T-helper 17 cell (primary cell): ENCODE results near the gene FAM210A. TPM values are rescaled to one million over a fixed set of nuclear protein-coding genes. Genes with fewer than 3 reads are reported as not detected.

Source experiments
- ATAC-seq: fragments of 150-1000 bp; cut with Tn5 transposase; 2 replicates; pipeline ENCODE4 v1.10.0; 2021; ENCODE audit warnings: mild to moderate bottlenecking, moderate library complexity
- DNase-seq, 3 donors: peaks; one replicate each; pipeline versions ENCODE4 v3.0.0 to v3.0.0-alpha.2; 2020 to 2021
- H3K9me3 ChIP-seq: one replicate; pipeline ENCODE4 v1.7.0; 2013; ENCODE audit warnings: low read length, mild to moderate bottlenecking; ENCODE audit not compliant: control insufficient read depth, poor library complexity, severe bottlenecking
- H3K27ac Mint-ChIP-seq: one replicate; pipeline ENCODE4 v1.8.0; 2022; ENCODE audit warnings: mild to moderate bottlenecking, moderate library complexity, mixed read lengths
- H3K27me3 Mint-ChIP-seq: one replicate; pipeline ENCODE4 v1.8.0; 2022; ENCODE audit warnings: mixed read lengths
- H3K36me3 Mint-ChIP-seq: one replicate; pipeline ENCODE4 v1.8.0; 2022; ENCODE audit warnings: low read depth, mixed read lengths
- H3K4me1 Mint-ChIP-seq: one replicate; pipeline ENCODE4 v1.8.0; 2022; ENCODE audit warnings: mild to moderate bottlenecking, mixed read lengths
- H3K4me3 Mint-ChIP-seq: one replicate; pipeline ENCODE4 v1.8.0; 2022; ENCODE audit warnings: mild to moderate bottlenecking, moderate library complexity, mixed read lengths
- total RNA-seq, 4 donors: library from RNA in 2 of 4; stranded (reverse) in 2 of 4; gene quantifications; one replicate each; pipeline ENCODE4 v1.2.3 and lab custom pipeline; 2022 to 2026

Gene FAM210A
- total RNA-seq, 2 donors from 2014 or later: 5.4 to 7.1 TPM

DNA sequence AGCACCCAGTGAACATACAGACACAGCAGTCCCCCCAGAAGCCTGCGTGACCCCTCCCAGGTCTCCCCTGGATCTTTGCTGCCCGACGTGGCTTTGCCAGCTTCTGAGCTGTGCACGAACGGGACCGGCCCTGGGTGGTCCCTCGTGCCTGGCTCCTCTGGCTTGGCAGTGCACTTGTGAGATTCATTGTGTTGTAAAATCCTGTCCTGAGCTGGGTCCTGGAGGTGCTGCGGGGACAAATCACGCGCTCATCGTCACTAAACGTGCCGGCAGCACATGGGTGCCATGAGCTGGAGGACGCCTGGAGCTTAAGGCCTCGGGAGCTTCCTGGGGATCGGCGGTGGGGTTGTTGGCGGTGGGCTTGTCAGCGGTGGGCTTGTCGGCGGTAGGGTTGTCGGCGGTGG lies 104.9 kb downstream of the FAM210A start:
- Mint-ChIP-seq H3K27me3 (no peaks in the 10 kb centered on the region), H3K36me3 (no peaks in the 10 kb centered on the region), H3K4me3 (no peak overlapping the region), H3K27ac (no peak overlapping the region), H3K4me1 (peaks cover 4% of the 10 kb centered on the region)
- no peak for DNase-seq
- no peak for ATAC-seq
- H3K9me3 ChIP-seq: no peaks in the 10 kb centered on the region

- H3K27me3 Mint-ChIP-seq: no peaks in the 10 kb centered on the region
- H3K4me1 Mint-ChIP-seq: peaks cover 9% of the 10 kb centered on the region
- no peak overlapping the region for H3K4me3 Mint-ChIP-seq
- H3K36me3 Mint-ChIP-seq: no peaks in the 10 kb centered on the region
- ATAC-seq (no peak), DNase-seq (no peak)
- H3K27ac Mint-ChIP-seq: no peak overlapping the region
- no peaks in the 10 kb centered on the region for H3K9me3 ChIP-seq
Measured at GRCh38 chr18:13620818-13621445, 105.4 kb downstream of the FAM210A start.

GRCh38 chr18:13620206-13620672 lies 106.1 kb downstream of the FAM210A start:
- H3K4me1 Mint-ChIP-seq: peaks cover 16% of the 10 kb centered on the region
- H3K4me3 Mint-ChIP-seq: no peak overlapping the region
- DNase-seq (no peak), ATAC-seq (no peak)
- no peak overlapping the region for H3K27ac Mint-ChIP-seq
- no peaks in the 10 kb centered on the region for H3K27me3 Mint-ChIP-seq
- no peaks in the 10 kb centered on the region for H3K9me3 ChIP-seq
- H3K36me3 Mint-ChIP-seq: no peaks in the 10 kb centered on the region

DNA sequence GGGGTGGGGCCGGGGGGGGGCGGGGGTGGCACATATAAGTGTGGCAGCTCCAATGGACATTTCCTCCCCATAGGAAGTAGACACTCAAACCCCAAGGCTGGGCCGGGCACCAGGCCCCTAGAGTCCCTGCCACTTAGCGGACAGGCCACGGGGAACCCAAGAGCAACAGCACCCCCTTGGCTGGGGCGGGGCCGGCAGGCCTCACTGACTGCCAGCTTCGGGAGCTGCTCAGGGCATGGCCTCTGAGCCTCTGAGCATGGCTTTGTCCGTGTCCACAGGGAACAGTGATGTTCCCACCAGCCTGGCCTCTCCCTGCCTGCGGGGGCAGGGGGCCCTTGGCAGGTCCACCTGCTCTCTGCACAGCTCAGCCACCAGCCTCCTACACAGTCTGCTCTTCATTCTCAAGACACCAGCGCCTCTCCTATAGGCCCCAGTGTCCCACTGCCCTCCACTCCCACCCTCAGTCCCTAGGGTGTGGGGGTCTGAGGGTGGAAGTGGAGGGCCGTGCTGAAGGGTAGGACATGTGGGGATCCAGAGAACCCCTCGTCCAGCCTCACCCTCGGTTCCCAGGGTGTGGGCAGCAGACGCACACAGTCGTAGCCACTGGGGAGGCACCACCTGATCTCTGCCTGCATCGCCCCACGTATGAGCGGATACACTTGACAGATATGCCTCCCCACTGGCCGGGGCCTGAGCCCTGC lies 106.7 kb downstream of the FAM210A start:
- H3K27ac Mint-ChIP-seq: no peak overlapping the region
- peaks cover 22% of the 10 kb centered on the region for H3K4me1 Mint-ChIP-seq
- no peak overlapping the region for H3K4me3 Mint-ChIP-seq
- no peaks in the 10 kb centered on the region for H3K9me3 ChIP-seq
- ATAC-seq (no peak), DNase-seq (no peak)
- no peaks in the 10 kb centered on the region for H3K36me3 Mint-ChIP-seq
- H3K27me3 Mint-ChIP-seq: no peaks in the 10 kb centered on the region

DNA sequence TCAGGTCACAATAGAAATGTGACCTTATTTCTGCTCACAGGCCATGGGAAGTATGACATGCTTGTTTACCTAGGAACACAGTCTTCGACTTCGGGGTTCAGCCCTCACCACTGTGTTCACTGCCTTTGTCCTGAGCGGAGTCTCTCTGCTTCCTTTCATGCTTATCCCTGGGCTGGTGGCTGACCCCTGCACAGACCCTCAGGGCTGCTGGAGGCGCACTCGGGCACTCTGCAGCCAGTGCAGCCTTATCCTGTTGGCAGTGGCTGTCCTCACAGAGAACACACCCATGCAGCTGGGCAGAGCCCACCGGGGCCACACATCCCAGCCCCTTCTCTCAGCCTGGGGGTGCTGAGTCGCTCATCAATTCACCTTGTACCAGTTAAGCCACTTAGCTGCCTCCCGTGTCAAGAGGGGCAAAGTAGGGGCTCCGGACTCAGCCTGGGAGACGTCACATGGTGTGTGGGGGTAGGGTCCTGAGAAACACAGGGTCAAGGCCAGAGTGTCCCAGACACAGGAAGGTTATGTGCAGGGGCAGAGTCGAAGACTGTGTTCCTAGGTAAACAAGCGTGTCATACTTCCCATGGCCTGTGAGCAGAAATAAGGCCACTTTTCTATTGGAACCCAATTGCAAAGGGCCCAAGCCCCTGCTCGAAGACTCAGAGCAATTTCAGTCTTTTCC lies 107.5 kb downstream of the FAM210A start:
- Mint-ChIP-seq H3K4me3 (no peak overlapping the region), H3K36me3 (no peaks in the 10 kb centered on the region), H3K4me1 (peaks cover 28% of the 10 kb centered on the region), H3K27me3 (no peaks in the 10 kb centered on the region), H3K27ac (peak overlapping the region; percentile 63)
- ATAC-seq (no peak), DNase-seq (no peak)
- H3K9me3 ChIP-seq: no peaks in the 10 kb centered on the region

GRCh38 chr18:13617826-13618515 lies 108.4 kb downstream of the FAM210A start:
- H3K36me3 Mint-ChIP-seq: no peaks in the 10 kb centered on the region
- no peak overlapping the region for H3K4me3 Mint-ChIP-seq
- peak overlapping the region; percentile 11 for H3K27ac Mint-ChIP-seq
- no peaks in the 10 kb centered on the region for H3K9me3 ChIP-seq
- no peaks in the 10 kb centered on the region for H3K27me3 Mint-ChIP-seq
- H3K4me1 Mint-ChIP-seq: peaks cover 37% of the 10 kb centered on the region
- no peak for DNase-seq
- ATAC-seq: no peak

GRCh38 chr18:13616525-13617035 lies 109.8 kb downstream of the FAM210A start:
- H3K27me3 Mint-ChIP-seq: no peaks in the 10 kb centered on the region
- ATAC-seq (no peak), DNase-seq (no peak)
- H3K36me3 Mint-ChIP-seq: no peaks in the 10 kb centered on the region
- H3K27ac Mint-ChIP-seq: peak overlapping the region; percentile 99
- peaks cover 51% of the 10 kb centered on the region for H3K4me1 Mint-ChIP-seq
- peak overlapping the region; percentile 94 for H3K4me3 Mint-ChIP-seq
- H3K9me3 ChIP-seq: no peaks in the 10 kb centered on the region

DNA sequence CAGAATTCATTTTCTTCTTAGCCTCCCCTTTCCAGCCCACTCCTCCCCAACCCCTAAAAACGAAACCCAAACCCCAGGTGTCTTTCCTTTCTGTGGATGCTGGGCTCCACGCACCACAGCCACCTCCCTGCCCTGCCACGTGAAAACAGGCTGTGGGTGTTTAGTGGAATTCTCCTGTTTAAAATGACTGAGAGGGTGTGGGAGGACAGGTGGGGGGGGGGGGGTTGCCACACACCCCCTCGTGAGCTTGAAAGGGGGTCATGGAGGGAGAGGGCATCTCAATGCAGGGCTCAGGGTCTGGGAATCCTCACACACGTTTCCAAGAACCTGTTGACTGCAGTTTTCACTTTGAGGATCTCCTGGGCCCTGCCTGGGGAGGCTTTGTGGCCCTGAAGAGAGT lies 110.3 kb downstream of the FAM210A start:
- H3K27me3 Mint-ChIP-seq: no peaks in the 10 kb centered on the region
- H3K36me3 Mint-ChIP-seq: no peaks in the 10 kb centered on the region
- ATAC-seq (no peak), DNase-seq (no peak)
- H3K27ac Mint-ChIP-seq: peak overlapping the region; percentile 99
- H3K4me1 Mint-ChIP-seq: peaks cover 57% of the 10 kb centered on the region
- H3K9me3 ChIP-seq: no peaks in the 10 kb centered on the region
- H3K4me3 Mint-ChIP-seq: peak overlapping the region; percentile 94

GRCh38 chr18:13615432-13615861 lies 110.9 kb downstream of the FAM210A start:
- no peaks in the 10 kb centered on the region for H3K36me3 Mint-ChIP-seq
- peak overlapping the region; percentile 94 for H3K4me3 Mint-ChIP-seq
- ATAC-seq: no peak
- H3K4me1 Mint-ChIP-seq: peaks cover 60% of the 10 kb centered on the region
- no peaks in the 10 kb centered on the region for H3K27me3 Mint-ChIP-seq
- peak overlapping the region; percentile 99 for H3K27ac Mint-ChIP-seq
- no peak for DNase-seq
- H3K9me3 ChIP-seq: no peaks in the 10 kb centered on the region

GRCh38 chr18:13614641-13615288 lies 111.6 kb downstream of the FAM210A start:
- H3K4me1 Mint-ChIP-seq: peaks cover 61% of the 10 kb centered on the region
- H3K27ac Mint-ChIP-seq: peak overlapping the region; percentile 99
- H3K36me3 Mint-ChIP-seq: no peaks in the 10 kb centered on the region
- peak overlapping the region; percentile 94 for H3K4me3 Mint-ChIP-seq
- no peaks in the 10 kb centered on the region for H3K9me3 ChIP-seq
- ATAC-seq: peak; percentile 12
- no peak for DNase-seq
- no peaks in the 10 kb centered on the region for H3K27me3 Mint-ChIP-seq

GRCh38 chr18:13613591-13614501 lies 112.5 kb downstream of the FAM210A start:
- peaks cover 65% of the 10 kb centered on the region for H3K4me1 Mint-ChIP-seq
- no peaks in the 10 kb centered on the region for H3K27me3 Mint-ChIP-seq
- DNase-seq (no peak), ATAC-seq (no peak)
- H3K4me3 Mint-ChIP-seq: peak overlapping the region; percentile 94
- H3K27ac Mint-ChIP-seq: peak overlapping the region; percentile 99
- H3K36me3 Mint-ChIP-seq: no peaks in the 10 kb centered on the region
- H3K9me3 ChIP-seq: no peaks in the 10 kb centered on the region
